Measurements from ENCODE around the gene GPR108.
"Not testable (repeated sequence)": the region's sequence is repeated elsewhere in the genome, so short reads cannot be mapped to it uniquely, and the experiment has no call there.

GPR108 gene

GRCh38 chr19:6737284-6737872, at the start of gene GPR108:
Gene GPR108, minus strand, starts transcription at chr19:6737580. Its CDS starts 4 bp downstream, at chr19:6737576.
- DNase-seq: peak; percentile 100

- no peak for DNase-seq
These were observed 41.8 kb upstream of the GPR108 start for GRCh38 chr19:6779206-6779605.

- no peak for DNase-seq
These were observed 41.0 kb upstream of the GPR108 start for GRCh38 chr19:6778386-6778785.

GRCh38 chr19:6777434-6777833, 40.1 kb upstream of the GPR108 start:
- no peak for DNase-seq

- no peak for DNase-seq
These were observed 39.6 kb upstream of the GPR108 start for GRCh38 chr19:6776999-6777398.

GRCh38 chr19:6776045-6776444, 38.7 kb upstream of the GPR108 start:
- not testable (repeated sequence) for DNase-seq

- DNase-seq: no peak
These were observed 37.7 kb upstream of the GPR108 start for GRCh38 chr19:6774821-6775707.

GRCh38 chr19:6773323-6773931, 36.0 kb upstream of the GPR108 start:
- peak; percentile 52 to 64 for DNase-seq

- DNase-seq: no peak
These were observed 35.5 kb upstream of the GPR108 start for GRCh38 chr19:6772866-6773322.

- DNase-seq: peak; percentile 90 to 91
These were observed 34.9 kb upstream of the GPR108 start, which contains the start of gene VAV1 for GRCh38 chr19:6772028-6772865. Gene VAV1, plus strand, starts transcription at chr19:6772708. Its CDS starts 100 bp downstream, at chr19:6772808.

GRCh38 chr19:6771648-6772027, 34.3 kb upstream of the GPR108 start:
- DNase-seq: not testable (repeated sequence)

- DNase-seq: peak; percentile 12 to 52
These were observed 31.7 kb upstream of the GPR108 start for GRCh38 chr19:6769006-6769619.

GRCh38 chr19:6768236-6768785, 30.9 kb upstream of the GPR108 start:
- DNase-seq: peak; percentile 23 to 48

- DNase-seq: peak; percentile 97 to 98
These were observed 30.2 kb upstream of the GPR108 start, which contains the start of gene SH2D3A for GRCh38 chr19:6767357-6768235. Gene SH2D3A, minus strand, starts transcription at chr19:6767435. Its CDS starts 3,687 bp downstream, at chr19:6763748.

GRCh38 chr19:6767081-6767356, 29.6 kb upstream of the GPR108 start:
- peak in 1 of 2 donors; percentile 79 for DNase-seq

GRCh38 chr19:6766357-6767080, 29.1 kb upstream of the GPR108 start:
- DNase-seq: peak in 1 of 2 donors; percentile 28

GRCh38 chr19:6765738-6766356, 28.5 kb upstream of the GPR108 start:
- DNase-seq: peak in 1 of 2 donors; percentile 44

GRCh38 chr19:6762253-6762797, 24.9 kb upstream of the GPR108 start:
- DNase-seq: not testable (repeated sequence)

GRCh38 chr19:6761053-6761676, 23.8 kb upstream of the GPR108 start:
- DNase-seq: peak; percentile 23 to 37

All from CD4-positive, alpha-beta T cell treated with Interferon alpha-2 for 1 hour (primary cell).